NCI-H526 treated with DMSO at 0.1 percent for 48 hours (cell line): ENCODE measurements around the gene ZNF735.
"Not testable (repeated sequence)": the region's sequence is repeated elsewhere in the genome, so short reads cannot be mapped to it uniquely, and the experiment has no call there.

ENCODE experiments used
- DNase-seq: peaks from one replicate; lab custom pipeline; 2025; lab: John Stamatoyannopoulos, UW

Gene ZNF735

GRCh38 chr7:64206903-64207302, at the start of gene ZNF735:
Gene ZNF735 (plus strand): TSS chr7:64207203. CDS start chr7:64207203, 0 bp downstream.
- DNase-seq = no peak

- not testable (repeated sequence) for DNase-seq
Measured at GRCh38 chr7:64170974-64171373, 36.0 kb upstream of the ZNF735 start.

GRCh38 chr7:64174328-64174727, 32.7 kb upstream of the ZNF735 start:
- DNase-seq = no peak

GRCh38 chr7:64174941-64175340, 32.1 kb upstream of the ZNF735 start:
- no peak for DNase-seq

- DNase-seq = peak; percentile 4
Measured at GRCh38 chr7:64180989-64181388, 26.0 kb upstream of the ZNF735 start.

GRCh38 chr7:64181586-64181985, 25.4 kb upstream of the ZNF735 start:
- no peak for DNase-seq

- DNase-seq = no peak
Measured at GRCh38 chr7:64182036-64182790, 24.8 kb upstream of the ZNF735 start.

- DNase-seq = no peak
Measured at GRCh38 chr7:64183126-64183742, 23.8 kb upstream of the ZNF735 start.

GRCh38 chr7:64183827-64184372, 23.1 kb upstream of the ZNF735 start:
- DNase-seq = no peak

- DNase-seq = no peak
Measured at GRCh38 chr7:64184376-64184775, 22.6 kb upstream of the ZNF735 start.

GRCh38 chr7:64187408-64187807, 19.6 kb upstream of the ZNF735 start:
- no peak for DNase-seq

GRCh38 chr7:64192148-64192704, 14.8 kb upstream of the ZNF735 start:
- DNase-seq = no peak

GRCh38 chr7:64192775-64193174, 14.2 kb upstream of the ZNF735 start:
- DNase-seq = no peak

- DNase-seq = not testable (repeated sequence)
Measured at GRCh38 chr7:64219710-64220298, 12.8 kb downstream of the ZNF735 start.

GRCh38 chr7:64223366-64223765, 16.4 kb downstream of the ZNF735 start:
- no peak for DNase-seq

- not testable (repeated sequence) for DNase-seq
Measured at GRCh38 chr7:64228174-64228573, 21.2 kb downstream of the ZNF735 start, which contains the start of gene ZNF679. Gene ZNF679 (plus strand): TSS chr7:64228474. CDS start chr7:64249118, 20,644 bp downstream.

- DNase-seq = no peak
Measured at GRCh38 chr7:64266341-64266919, 59.4 kb downstream of the ZNF735 start.
